Caco-2 (cell line): Measurements from ENCODE around the gene COL25A1. TPM values are rescaled to one million over a fixed set of nuclear protein-coding genes. Genes with fewer than 3 reads are reported as not detected.

Experiments used
- BruUV-seq: library from RNA; stranded (reverse); fragments of 400-500 nt; replicated peaks from 2 replicates; lab custom pipeline; 2021; lab: Mats Ljungman, UMichigan
- CTCF ChIA-PET: fragments of 300-600 bp; sonication (Branson Sonifier 250); formaldehyde crosslinking; loops from one replicate; lab custom pipeline; 2022; ENCODE audit warnings: antibody characterized with exemption; lab: Charles Lee
- POLR2A ChIA-PET: fragments of 300-600 bp; sonication (Branson Sonifier 250); formaldehyde crosslinking; loops from one replicate; lab custom pipeline; 2022; ENCODE audit warnings: antibody characterized with exemption; lab: Charles Lee
- DNase-seq, 2 experiments: peaks; one replicate each; pipeline versions ENCODE4 v3.0.0 to v3.0.0-alpha.2; 2020 to 2022
- H3K27me3 ChIP-seq: replicated peaks from 2 replicates; pipeline ENCODE4 v1.6.0; 2011; ENCODE audit warnings: low read length; ENCODE audit not compliant: control insufficient read depth, insufficient read depth
- H3K36me3 ChIP-seq: 2 replicates; pipeline ENCODE4 v1.5.1; 2011; ENCODE audit warnings: low read length; ENCODE audit not compliant: control insufficient read depth, insufficient read depth
- H3K4me1 ChIP-seq: fragments of 250-450 bp; sonication (Bioruptor Pico); 2 replicates; pipeline ENCODE4 v1.5.1; 2020; ENCODE audit warnings: mild to moderate bottlenecking
- H3K4me3 ChIP-seq: 2 replicates; pipeline ENCODE4 v1.5.1; 2011; ENCODE audit warnings: low read depth, mild to moderate bottlenecking, control low read depth, low read length
- H3K9me3 ChIP-seq: fragments of 250-450 bp; sonication (Bioruptor Pico); 2 replicates; pipeline ENCODE4 v1.5.1; 2020; ENCODE audit warnings: mild to moderate bottlenecking, moderate library complexity
- H3K27ac Mint-ChIP-seq: one replicate; pipeline ENCODE4 v1.8.0; 2022; ENCODE audit warnings: mixed read lengths; ENCODE audit not compliant: unreplicated experiment
- H3K27me3 Mint-ChIP-seq: one replicate; pipeline ENCODE4 v1.8.0; 2022; ENCODE audit warnings: mixed read lengths; ENCODE audit not compliant: insufficient read depth, unreplicated experiment
- H3K36me3 Mint-ChIP-seq: one replicate; pipeline ENCODE4 v1.8.0; 2022; ENCODE audit warnings: mild to moderate bottlenecking, mixed read lengths; ENCODE audit not compliant: insufficient read depth, unreplicated experiment
- H3K4me1 Mint-ChIP-seq: one replicate; pipeline ENCODE4 v1.8.0; 2022; ENCODE audit warnings: low read depth, mixed read lengths; ENCODE audit not compliant: unreplicated experiment
- H3K4me3 Mint-ChIP-seq: one replicate; pipeline ENCODE4 v1.8.0; 2022; ENCODE audit warnings: mild to moderate bottlenecking, moderate library complexity, mixed read lengths; ENCODE audit not compliant: unreplicated experiment
- H3K9me3 Mint-ChIP-seq: one replicate; pipeline ENCODE4 v1.8.0; 2022; ENCODE audit warnings: mixed read lengths; ENCODE audit not compliant: unreplicated experiment
- CTCF ChIP-seq, 2 experiments: fragments of 200-600 bp in 1 of 2; IDR thresholded peaks; 1 replicate in 1 of 2; 2 replicates in 1 of 2; pipeline versions ENCODE4 v1.5.1 to v1.8.0; 2011 to 2022; ENCODE audit warnings: antibody characterized with exemption in 1 of 2, control low read depth in 1 of 2, inconsistent platforms in 1 of 2, low read depth in 1 of 2, low read length in 1 of 2, mild to moderate bottlenecking in 1 of 2, moderate library complexity in 1 of 2; ENCODE audit not compliant: insufficient read depth in 1 of 2, severe bottlenecking in 1 of 2, unreplicated experiment in 1 of 2
- intact Hi-C: fragments of 100-400 bp; cut with micrococcal nuclease; formaldehyde crosslinking; loops from one replicate; pipeline ENCODE4 v1.10.0; 2022; ENCODE audit not compliant: unreplicated experiment
- total RNA-seq: library from RNA; stranded (reverse); gene quantifications from 2 replicates; pipeline ENCODE4 v1.2.3, GENCODE V29; 2022

Gene COL25A1
- total RNA-seq, 1 experiment from 2014 or later: not detected

GRCh38 chr4:109172301-109172700 is 130.2 kb downstream of the COL25A1 start:
- no peak overlapping the region for H3K4me3 Mint-ChIP-seq
- H3K4me1 ChIP-seq: no peaks in the 10 kb centered on the region
- intact Hi-C loops: no loop called here
- no peak overlapping the region for H3K27ac Mint-ChIP-seq
- DNase-seq: no peak
- peaks cover 3% of the 10 kb centered on the region for H3K27me3 Mint-ChIP-seq
- no peaks in the 10 kb centered on the region for H3K36me3 Mint-ChIP-seq
- H3K9me3 Mint-ChIP-seq: no peaks in the 10 kb centered on the region
- H3K4me3 ChIP-seq: no peak overlapping the region
- no peak for TF ChIP-seq CTCF (IDR thresholded peaks at IDR 0.05; ENCODE audit: insufficient read depth in 1 of 2, low read depth in 1 of 2, low read length in 1 of 2, severe bottlenecking in 1 of 2, unreplicated experiment in 1 of 2)
- ChIA-PET CTCF (no interaction called here), POLR2A (no interaction called here)
- no peaks in the 10 kb centered on the region for H3K9me3 ChIP-seq
- H3K27me3 ChIP-seq: no peaks in the 10 kb centered on the region
- no peaks in the 10 kb centered on the region for H3K4me1 Mint-ChIP-seq
- no peaks in the 10 kb centered on the region for H3K36me3 ChIP-seq
- BruUV-seq: no TSS peak

GRCh38 chr4:109171070-109171469 is 131.4 kb downstream of the COL25A1 start:
- no peaks in the 10 kb centered on the region for H3K4me1 ChIP-seq
- Mint-ChIP-seq H3K36me3 (no peaks in the 10 kb centered on the region), H3K4me1 (no peaks in the 10 kb centered on the region), H3K9me3 (no peaks in the 10 kb centered on the region), H3K27ac (no peak overlapping the region), H3K4me3 (no peak overlapping the region), H3K27me3 (no peaks in the 10 kb centered on the region)
- no TSS peak for BruUV-seq
- no peaks in the 10 kb centered on the region for H3K9me3 ChIP-seq
- no peak for TF ChIP-seq CTCF (IDR thresholded peaks at IDR 0.05; ENCODE audit: insufficient read depth in 1 of 2, low read depth in 1 of 2, low read length in 1 of 2, severe bottlenecking in 1 of 2, unreplicated experiment in 1 of 2)
- no peak for DNase-seq
- H3K36me3 ChIP-seq: no peaks in the 10 kb centered on the region
- ChIA-PET POLR2A (no interaction called here), CTCF (no interaction called here)
- intact Hi-C loops: no loop called here
- no peaks in the 10 kb centered on the region for H3K27me3 ChIP-seq
- no peak overlapping the region for H3K4me3 ChIP-seq

- BruUV-seq: no TSS peak
- Mint-ChIP-seq H3K4me1 (no peaks in the 10 kb centered on the region), H3K9me3 (no peaks in the 10 kb centered on the region), H3K27ac (no peak overlapping the region), H3K36me3 (no peaks in the 10 kb centered on the region), H3K27me3 (no peaks in the 10 kb centered on the region), H3K4me3 (no peak overlapping the region)
- intact Hi-C loops: no loop called here
- H3K9me3 ChIP-seq: no peaks in the 10 kb centered on the region
- POLR2A ChIA-PET: no interaction called here
- H3K4me3 ChIP-seq: no peak overlapping the region
- no peaks in the 10 kb centered on the region for H3K36me3 ChIP-seq
- no peaks in the 10 kb centered on the region for H3K27me3 ChIP-seq
- no peaks in the 10 kb centered on the region for H3K4me1 ChIP-seq
- no peak for TF ChIP-seq CTCF (IDR thresholded peaks at IDR 0.05; ENCODE audit: insufficient read depth in 1 of 2, low read depth in 1 of 2, low read length in 1 of 2, severe bottlenecking in 1 of 2, unreplicated experiment in 1 of 2)
- DNase-seq: no peak
- CTCF ChIA-PET: no interaction called here
Observed at GRCh38 chr4:109169170-109169569, 133.3 kb downstream of the COL25A1 start.
